Mesodermal cell (in vitro differentiated cells): ENCODE data around the gene SNX24.

ENCODE experiments used
- H3K27ac ChIP-seq: 2 replicates; pipeline ENCODE4 v1.7.0; 2013; ENCODE audit warnings: mild to moderate bottlenecking, low read depth, low read length, moderate library complexity; ENCODE audit not compliant: severe bottlenecking
- H3K36me3 ChIP-seq: 2 replicates; pipeline ENCODE4 v1.7.1; 2013; ENCODE audit warnings: mild to moderate bottlenecking, low read length, moderate library complexity; ENCODE audit not compliant: control insufficient read depth, insufficient read depth
- H3K4me1 ChIP-seq: one replicate; pipeline ENCODE4 v1.7.1; 2013; ENCODE audit warnings: mild to moderate bottlenecking, low read length; ENCODE audit not compliant: insufficient read depth, control insufficient read depth, poor library complexity, severe bottlenecking
- H3K4me3 ChIP-seq: 2 replicates; pipeline ENCODE4 v1.7.0; 2013; ENCODE audit warnings: low read length, control low read depth, mild to moderate bottlenecking; ENCODE audit not compliant: insufficient read depth, poor library complexity, severe bottlenecking; ENCODE audit errors: extremely low read depth
- H3K9me3 ChIP-seq: 2 replicates; pipeline ENCODE4 v1.7.1; 2013; ENCODE audit warnings: mild to moderate bottlenecking, low read length, moderate library complexity; ENCODE audit not compliant: control insufficient read depth
- WGBS, 2 experiments: methylation state at CpG; one replicate each; pipeline ENCODE4 v1.1.5; 2013; ENCODE audit warnings: missing lambda C conversion rate in 2 of 2; ENCODE audit not compliant: insufficient coverage in 2 of 2; 5-methylcytosine and 5-hydroxymethylcytosine counted together

The SNX24 gene

DNA sequence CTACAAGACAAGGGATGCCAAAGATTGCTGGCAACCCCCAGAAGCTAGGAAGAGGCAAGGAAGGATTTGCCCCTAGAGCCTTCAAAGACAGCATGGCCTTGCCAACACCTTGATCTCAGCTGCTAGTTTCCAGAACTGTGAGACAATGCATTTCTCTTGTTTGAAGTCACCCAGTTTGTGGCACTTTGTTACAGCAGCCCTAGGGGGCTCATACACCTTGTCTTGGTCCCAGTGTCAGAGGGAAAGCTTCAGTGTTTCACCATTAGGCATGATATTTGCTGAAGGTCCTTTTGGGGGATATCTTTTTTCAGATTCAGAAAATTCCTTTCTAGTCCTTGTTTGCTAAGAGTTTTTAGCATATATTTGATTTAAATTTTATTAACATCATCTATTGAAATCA lies 194.3 kb downstream of the SNX24 start:
- peaks cover 10% of the 10 kb centered on the region for H3K4me1 ChIP-seq
- H3K9me3 ChIP-seq: no peaks in the 10 kb centered on the region
- no peak overlapping the region for H3K27ac ChIP-seq
- no peaks in the 10 kb centered on the region for H3K36me3 ChIP-seq
- no peak overlapping the region for H3K4me3 ChIP-seq

DNA sequence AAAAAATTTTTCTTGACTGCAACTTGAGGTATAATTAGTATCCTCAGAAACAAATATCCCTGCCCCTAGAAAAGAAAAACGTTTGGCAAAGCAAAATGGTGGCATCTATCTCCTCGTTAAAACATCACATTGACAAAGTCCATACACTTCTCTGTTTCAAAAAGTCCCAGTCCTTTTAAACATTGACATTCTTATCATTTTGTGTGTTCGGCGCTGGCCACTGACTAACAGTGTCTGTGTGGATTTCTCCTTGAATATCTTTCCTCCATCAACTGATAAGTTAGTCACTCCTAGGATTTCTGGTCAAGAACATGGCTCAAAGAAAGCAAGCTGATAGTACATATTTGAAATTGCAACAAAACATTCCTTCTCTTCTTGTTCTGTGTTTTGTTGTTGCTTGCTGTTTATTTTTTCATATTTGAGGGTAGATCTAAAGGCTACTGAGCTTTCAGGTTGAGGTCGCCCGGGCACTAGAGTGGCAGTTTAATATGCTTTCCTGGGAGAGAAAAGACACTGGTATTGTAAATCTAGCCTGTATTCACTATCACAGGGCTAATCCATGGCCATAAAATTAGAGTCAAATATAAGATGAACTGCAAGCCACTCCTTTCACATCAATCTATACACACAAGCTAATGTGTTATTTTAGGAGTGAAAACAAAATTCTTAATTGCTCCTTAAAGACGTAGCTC lies 199.7 kb downstream of the SNX24 start:
- WGBS, 2 experiments: 52 to 65% methylated on average over 3 to 4 of the region's 7 CpGs
- H3K36me3 ChIP-seq: no peaks in the 10 kb centered on the region
- peak overlapping the region; percentile 92 for H3K27ac ChIP-seq
- H3K4me3 ChIP-seq: no peak overlapping the region
- H3K4me1 ChIP-seq: peaks cover 12% of the 10 kb centered on the region
- H3K9me3 ChIP-seq: no peaks in the 10 kb centered on the region

DNA sequence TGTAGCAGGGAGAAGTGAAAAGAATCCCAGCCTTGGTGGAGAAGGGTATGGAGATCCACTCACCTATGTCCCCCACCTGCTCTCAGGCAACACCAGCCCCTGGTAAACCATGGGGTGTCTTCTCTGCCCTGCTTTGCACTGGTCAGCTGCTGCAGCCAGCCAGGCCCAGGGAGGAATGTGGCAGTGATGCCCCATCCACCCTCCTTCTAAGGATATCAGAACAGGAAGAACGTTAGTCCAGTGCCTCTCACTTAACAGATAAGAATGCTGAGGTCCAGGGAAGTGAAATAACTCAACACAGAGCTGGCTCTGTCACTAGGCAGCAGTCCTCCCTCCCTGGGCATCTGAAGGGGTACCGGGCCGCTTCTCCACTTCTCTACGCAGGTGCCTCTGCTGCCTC lies 200.8 kb downstream of the SNX24 start:
- no peak overlapping the region for H3K4me3 ChIP-seq
- 85 to 100% methylated on average over 1 to 4 of the region's 4 CpGs for WGBS, 2 experiments

DNA sequence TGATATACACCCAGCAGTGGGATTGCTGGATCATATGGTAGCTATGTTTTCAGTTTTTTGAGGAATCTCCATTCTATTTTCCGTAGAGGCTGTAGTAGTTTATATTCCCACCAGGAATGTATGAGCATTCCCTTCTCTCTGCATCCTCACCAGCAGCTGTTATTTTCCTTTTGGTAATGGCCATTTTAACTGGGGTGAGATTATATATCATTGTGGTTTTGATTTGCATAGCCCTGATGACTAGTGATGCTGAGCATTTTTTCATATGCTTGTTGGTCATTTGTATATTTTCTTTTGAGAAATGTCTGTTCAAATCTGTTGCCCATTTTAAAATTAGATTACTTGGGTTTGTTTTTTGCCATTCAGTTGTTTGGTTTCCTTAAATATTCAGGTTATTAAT lies 202.3 kb downstream of the SNX24 start:
- H3K4me1 ChIP-seq: peaks cover 12% of the 10 kb centered on the region
- H3K36me3 ChIP-seq: no peaks in the 10 kb centered on the region
- H3K9me3 ChIP-seq: no peaks in the 10 kb centered on the region
- no peak overlapping the region for H3K4me3 ChIP-seq
- no peak overlapping the region for H3K27ac ChIP-seq
- no CpG with 5 or more reads among the region's 1 CpG for WGBS, 2 experiments

More for the DNA sequence above, 200.8 kb downstream of the SNX24 start:
- H3K27ac ChIP-seq: no peak overlapping the region
- no peaks in the 10 kb centered on the region for H3K36me3 ChIP-seq
- H3K9me3 ChIP-seq: no peaks in the 10 kb centered on the region
- peaks cover 12% of the 10 kb centered on the region for H3K4me1 ChIP-seq

DNA sequence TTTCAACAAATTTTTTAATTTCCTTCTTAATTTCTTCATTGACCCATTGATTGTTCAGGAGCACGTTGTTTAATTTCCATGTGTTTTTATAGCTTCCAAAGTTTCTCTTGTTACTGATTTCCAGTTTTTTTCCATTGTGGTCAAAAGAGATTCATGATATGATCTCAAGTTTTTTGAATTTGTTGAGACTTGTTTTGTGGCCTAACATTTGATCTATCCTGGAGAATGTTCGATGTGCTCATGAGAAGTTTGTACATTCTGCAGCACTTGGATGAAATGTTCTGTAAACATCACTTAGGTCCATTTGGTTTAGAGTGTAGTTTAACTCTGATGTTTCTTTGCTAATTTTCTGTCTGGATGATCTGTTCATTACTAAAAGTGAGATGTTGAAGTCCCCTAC lies 205.8 kb downstream of the SNX24 start:
- Histone ChIP-seq H3K27ac (no peak overlapping the region), H3K36me3 (no peaks in the 10 kb centered on the region), H3K9me3 (no peaks in the 10 kb centered on the region), H3K4me1 (peaks cover 2% of the 10 kb centered on the region), H3K4me3 (no peak overlapping the region)
- WGBS, 2 experiments: 95 to 100% methylated on average over 1 to 2 of the region's 2 CpGs
